Measurements from ENCODE around the gene PPDPF. TPM values are rescaled to one million over a fixed set of nuclear protein-coding genes. Genes with fewer than 3 reads are reported as not detected.
A peak's percentile ranks its signal among the peaks of the same experiment; 100 is the strongest.

Gene PPDPF
- total RNA-seq, 1 experiment from 2014 or later: 149 TPM

DNA sequence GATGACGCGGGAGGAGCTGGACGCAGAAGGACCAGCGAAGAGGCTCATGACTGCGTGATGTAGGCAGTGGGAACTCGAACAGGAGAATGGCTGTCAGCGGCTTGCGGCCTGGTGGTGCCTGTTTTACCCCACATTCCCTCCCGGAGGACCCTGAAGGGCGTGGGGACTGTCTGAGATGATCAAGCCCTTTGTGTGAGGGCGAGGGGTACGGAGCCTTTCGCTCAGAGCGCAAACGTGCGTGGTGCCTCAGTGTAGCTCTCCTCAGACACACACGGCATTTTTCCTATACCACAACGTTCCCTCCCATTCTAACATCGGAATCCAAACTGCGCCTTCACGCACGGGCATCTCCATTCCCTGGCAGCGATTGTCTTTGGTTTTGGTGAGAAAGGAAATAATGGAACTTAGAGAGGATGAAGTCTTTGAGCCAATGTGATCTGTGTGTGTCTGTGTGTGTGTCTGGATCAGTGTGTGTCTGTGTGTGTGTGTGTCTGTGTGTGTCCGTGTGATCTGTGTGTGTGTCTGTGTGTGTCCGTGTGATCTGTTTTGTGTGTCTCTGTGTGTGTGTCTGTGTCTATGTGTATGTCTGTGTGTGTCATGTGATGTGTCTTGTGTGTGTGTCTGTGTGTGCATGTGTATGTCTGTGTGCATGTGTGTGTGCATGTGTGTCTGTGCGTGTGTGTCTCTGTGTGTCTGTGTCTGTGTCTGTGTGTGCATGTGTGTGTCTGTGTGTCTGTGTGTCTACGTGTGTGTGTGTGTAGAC is 11.3 kb downstream of the PPDPF start:
- peaks cover 3 to 8% of the 10 kb centered on the region in 2 experiments; a peak in 3 of 4 replicates for H3K4me1 Mint-ChIP-seq
- no peak overlapping the region for H3K14ac ChIP-seq (ENCODE audit: insufficient read depth, low read length)
- H3T11ph ChIP-seq (ENCODE audit: low read length): no peak overlapping the region
- H2BK15ac ChIP-seq (ENCODE audit: low read depth, low read length): no peak overlapping the region
- TF ChIP-seq, protein P1, sequence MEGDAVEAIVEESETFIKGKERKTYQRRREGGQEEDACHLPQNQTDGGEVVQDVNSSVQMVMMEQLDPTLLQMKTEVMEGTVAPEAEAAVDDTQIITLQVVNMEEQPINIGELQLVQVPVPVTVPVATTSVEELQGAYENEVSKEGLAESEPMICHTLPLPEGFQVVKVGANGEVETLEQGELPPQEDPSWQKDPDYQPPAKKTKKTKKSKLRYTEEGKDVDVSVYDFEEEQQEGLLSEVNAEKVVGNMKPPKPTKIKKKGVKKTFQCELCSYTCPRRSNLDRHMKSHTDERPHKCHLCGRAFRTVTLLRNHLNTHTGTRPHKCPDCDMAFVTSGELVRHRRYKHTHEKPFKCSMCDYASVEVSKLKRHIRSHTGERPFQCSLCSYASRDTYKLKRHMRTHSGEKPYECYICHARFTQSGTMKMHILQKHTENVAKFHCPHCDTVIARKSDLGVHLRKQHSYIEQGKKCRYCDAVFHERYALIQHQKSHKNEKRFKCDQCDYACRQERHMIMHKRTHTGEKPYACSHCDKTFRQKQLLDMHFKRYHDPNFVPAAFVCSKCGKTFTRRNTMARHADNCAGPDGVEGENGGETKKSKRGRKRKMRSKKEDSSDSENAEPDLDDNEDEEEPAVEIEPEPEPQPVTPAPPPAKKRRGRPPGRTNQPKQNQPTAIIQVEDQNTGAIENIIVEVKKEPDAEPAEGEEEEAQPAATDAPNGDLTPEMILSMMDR (conservative IDR thresholded peaks at IDR 0.05): no peak
- no peak overlapping the region for H2BK20ac ChIP-seq (ENCODE audit: low read depth, low read length, poor library complexity, severe bottlenecking)
- H2BK5ac ChIP-seq (ENCODE audit: insufficient read length, low read length): no peak overlapping the region
- H4K8ac ChIP-seq (replicated peaks; ENCODE audit: insufficient read length, low read depth, low read length): no peak overlapping the region
- peaks cover 5% of the 10 kb centered on the region for H4K20me1 ChIP-seq (ENCODE audit: control insufficient read depth, insufficient read depth, insufficient read length)
- H3K4me3 Mint-ChIP-seq: no peak overlapping the region; a peak in 1 of 5 replicates
- H2BK12ac ChIP-seq (ENCODE audit: insufficient read length, low read depth, low read length): no peak overlapping the region
- peak overlapping the region in 2 of 3 experiments; percentile 0 to 2; a peak in 3 of 7 replicates for H3K27ac Mint-ChIP-seq
- no peak overlapping the region for H2AFZ ChIP-seq (ENCODE audit: low read length)
- H3K4me1 ChIP-seq (ENCODE audit: insufficient read depth, low read length): no peaks in the 10 kb centered on the region
- H4K91ac ChIP-seq (ENCODE audit: insufficient read length, low read depth, low read length): no peak overlapping the region
- H3K18ac ChIP-seq (ENCODE audit: insufficient read length, low read depth, low read length): no peak overlapping the region
- H3K9me3 Mint-ChIP-seq: no peaks in the 10 kb centered on the region
- no peaks in the 10 kb centered on the region for H3K9me3 ChIP-seq (ENCODE audit: control insufficient read depth, low read depth, low read length)
- H3K23ac ChIP-seq (ENCODE audit: insufficient read length, low read depth, low read length): no peak overlapping the region
- H3K27me3 ChIP-seq (ENCODE audit: insufficient read depth, low read length): no peaks in the 10 kb centered on the region
- WGBS (ENCODE audit: extremely low coverage, insufficient read length, low lambda C conversion rate): no CpG with 5 or more reads among the region's 27 CpGs
- no peak overlapping the region for H2AK5ac ChIP-seq (ENCODE audit: insufficient read length, low read length)
- no peak overlapping the region for H2BK120ac ChIP-seq (ENCODE audit: low read depth, low read length, poor library complexity, severe bottlenecking)
- H4K5ac ChIP-seq (ENCODE audit: insufficient read length, low read depth, low read length): no peak overlapping the region
- no peak overlapping the region for H3K4ac ChIP-seq (ENCODE audit: low read depth, low read length)
- no peaks in the 10 kb centered on the region for H3K79me1 ChIP-seq (ENCODE audit: insufficient read depth, low read depth, low read length, poor library complexity, severe bottlenecking)
- no peak overlapping the region for H3K4me2 ChIP-seq (ENCODE audit: insufficient read depth, insufficient read length, low read length)
- DNase-seq: no peak
- H3K27me3 Mint-ChIP-seq (ENCODE audit: low read depth): peaks cover 3% of the 10 kb centered on the region; the same call in 1 of the 2 replicates
- no peaks in the 10 kb centered on the region for H3K23me2 ChIP-seq (ENCODE audit: insufficient read length, low read depth, low read length, poor library complexity, severe bottlenecking)
- H3K79me2 ChIP-seq (ENCODE audit: insufficient read depth, low read length): no peaks in the 10 kb centered on the region
- H3K9ac ChIP-seq (ENCODE audit: extremely low read depth, insufficient read length, low read length): no peak overlapping the region
- no peak overlapping the region for H3K27ac ChIP-seq (ENCODE audit: insufficient read length, low read depth, low read length)
- H3K56ac ChIP-seq (ENCODE audit: insufficient read length, low read depth, low read length): no peak overlapping the region
- no peaks in the 10 kb centered on the region for H3K36me3 Mint-ChIP-seq (ENCODE audit: insufficient read depth in 1 of 3, low read depth in 3 of 3)
